Activated naive CD8-positive, alpha-beta T cell treated with anti-CD3 and anti-CD28 coated beads, Interleukin-2, amount 10 ng/mL, durations not matched to agents 7 days and 5 days (primary cell): ENCODE data around the gene DIPK1C. TPM values are rescaled to one million over a fixed set of nuclear protein-coding genes. Genes with fewer than 3 reads are reported as not detected.
"Not testable (repeated sequence)": the region's sequence is repeated elsewhere in the genome, so short reads cannot be mapped to it uniquely, and the experiment has no call there.

ENCODE experiments used
- ATAC-seq: fragments of 150-1000 bp; cut with Tn5 transposase; one replicate; pipeline ENCODE4 v1.10.0; 2021; ENCODE audit warnings: low read depth, moderate library complexity
- POLR2A ChIA-PET: fragments of 350-600 bp; sonication (Branson Sonifier 250); formaldehyde crosslinking; loops from one replicate; lab custom pipeline; 2021; ENCODE audit warnings: antibody characterized with exemption; lab: Charles Lee
- DNase-seq: peaks from one replicate; pipeline ENCODE4 v3.0.0; 2021
- H3K27ac Mint-ChIP-seq: one replicate; pipeline ENCODE4 v1.8.0; 2022; ENCODE audit warnings: mild to moderate bottlenecking, mixed read lengths
- H3K27me3 Mint-ChIP-seq: one replicate; pipeline ENCODE4 v1.8.0; 2022; ENCODE audit warnings: mild to moderate bottlenecking, moderate library complexity, mixed read lengths
- H3K36me3 Mint-ChIP-seq: one replicate; pipeline ENCODE4 v1.8.0; 2021; ENCODE audit warnings: mild to moderate bottlenecking, mixed read lengths
- H3K4me1 Mint-ChIP-seq: one replicate; pipeline ENCODE4 v1.8.0; 2021; ENCODE audit warnings: mixed read lengths
- H3K4me3 Mint-ChIP-seq: one replicate; pipeline ENCODE4 v1.8.0; 2022; ENCODE audit warnings: mild to moderate bottlenecking, moderate library complexity, mixed read lengths
- H3K9me3 Mint-ChIP-seq: one replicate; pipeline ENCODE4 v1.8.0; 2021; ENCODE audit warnings: mixed read lengths
- total RNA-seq, 2 experiments: library from RNA; stranded (reverse); gene quantifications; one replicate each; pipeline ENCODE4 v1.2.3, GENCODE V29; 2021

DIPK1C gene
- not detected for total RNA-seq

GRCh38 chr18:74457043-74457724 is at the start of gene DIPK1C:
DIPK1C (minus strand) TSS chr18:74457308; CDS start chr18:74457259, 49 bp downstream.
- peak within 1 kb of the TSS; percentile 82 for H3K4me3 Mint-ChIP-seq
- no peaks in the 10 kb centered on the region for H3K9me3 Mint-ChIP-seq
- peaks cover 2% of the 10 kb centered on the region for H3K36me3 Mint-ChIP-seq
- H3K4me1 Mint-ChIP-seq: peaks cover 6% of the 10 kb centered on the region
- peaks cover 67% of the 10 kb centered on the region for H3K27me3 Mint-ChIP-seq
- peak; percentile 69 for ATAC-seq
- H3K27ac Mint-ChIP-seq: no peak within 1 kb of the TSS
- DNase-seq: peak; percentile 53
- POLR2A ChIA-PET: no interaction called here

- Mint-ChIP-seq H3K36me3 (peaks cover 29% of the 10 kb centered on the region), H3K4me1 (peaks cover 24% of the 10 kb centered on the region), H3K27ac (peak overlapping the region; percentile 84), H3K4me3 (peak overlapping the region; percentile 48), H3K9me3 (no peaks in the 10 kb centered on the region), H3K27me3 (no peaks in the 10 kb centered on the region)
- ATAC-seq (no peak), DNase-seq (no peak)
- POLR2A ChIA-PET: no interaction called here
Observed at GRCh38 chr18:74506448-74507084, 49.5 kb upstream of the DIPK1C start.

- Mint-ChIP-seq H3K4me3 (no peak overlapping the region), H3K4me1 (peaks cover 31% of the 10 kb centered on the region), H3K27ac (no peak overlapping the region), H3K36me3 (peaks cover 29% of the 10 kb centered on the region), H3K9me3 (no peaks in the 10 kb centered on the region), H3K27me3 (no peaks in the 10 kb centered on the region)
- POLR2A ChIA-PET: no interaction called here
- no peak for DNase-seq
- ATAC-seq: no peak
Observed at GRCh38 chr18:74505776-74506175, 48.7 kb upstream of the DIPK1C start.

- Mint-ChIP-seq H3K36me3 (peaks cover 33% of the 10 kb centered on the region), H3K4me1 (peaks cover 44% of the 10 kb centered on the region), H3K27me3 (no peaks in the 10 kb centered on the region), H3K9me3 (no peaks in the 10 kb centered on the region), H3K27ac (no peak overlapping the region), H3K4me3 (no peak overlapping the region)
- no peak for DNase-seq
- POLR2A ChIA-PET: no interaction called here
- no peak for ATAC-seq
Observed at GRCh38 chr18:74503137-74503536, 46.0 kb upstream of the DIPK1C start.

GRCh38 chr18:74501386-74501785 is 44.3 kb upstream of the DIPK1C start:
- ATAC-seq: no peak
- Mint-ChIP-seq H3K4me3 (peak overlapping the region; percentile 94), H3K27ac (peak overlapping the region; percentile 50), H3K36me3 (peaks cover 25% of the 10 kb centered on the region), H3K9me3 (no peaks in the 10 kb centered on the region), H3K4me1 (peaks cover 46% of the 10 kb centered on the region), H3K27me3 (no peaks in the 10 kb centered on the region)
- POLR2A ChIA-PET: no interaction called here
- no peak for DNase-seq

GRCh38 chr18:74500774-74501173 is 43.7 kb upstream of the DIPK1C start:
- peak overlapping the region; percentile 94 for H3K4me3 Mint-ChIP-seq
- not testable (repeated sequence) for H3K27me3 Mint-ChIP-seq, DNase-seq, ATAC-seq, H3K9me3 Mint-ChIP-seq
- peaks cover 24% of the 10 kb centered on the region for H3K36me3 Mint-ChIP-seq
- peak overlapping the region; percentile 50 for H3K27ac Mint-ChIP-seq
- H3K4me1 Mint-ChIP-seq: peaks cover 46% of the 10 kb centered on the region
- POLR2A ChIA-PET: interaction anchor here (1.0 kb wide), 1 partner anchor 97 kb away, joined by 3 read pairs; the partner anchor contains the start of gene ZNF407

- DNase-seq: no peak
- Mint-ChIP-seq H3K9me3 (no peaks in the 10 kb centered on the region), H3K4me3 (peak overlapping the region; percentile 94), H3K36me3 (peaks cover 22% of the 10 kb centered on the region), H3K27ac (peak overlapping the region; percentile 50), H3K4me1 (peaks cover 47% of the 10 kb centered on the region), H3K27me3 (no peaks in the 10 kb centered on the region)
- POLR2A ChIA-PET: interaction anchor here (0.7 to 1.0 kb wide), 2 partner anchors 52 to 97 kb away, joined by 3 read pairs; partner anchors contain the start of gene ZNF407
- ATAC-seq: no peak
Observed at GRCh38 chr18:74500372-74500771, 43.3 kb upstream of the DIPK1C start.

- Mint-ChIP-seq H3K4me3 (peak overlapping the region; percentile 94), H3K4me1 (peaks cover 47% of the 10 kb centered on the region), H3K9me3 (no peaks in the 10 kb centered on the region), H3K27me3 (no peaks in the 10 kb centered on the region), H3K36me3 (peaks cover 20% of the 10 kb centered on the region), H3K27ac (peak overlapping the region; percentile 99)
- POLR2A ChIA-PET: interaction anchor here (0.6 to 1.8 kb wide), 5 partner anchors 53 to 417 kb away, joined by 3 to 5 read pairs (median 3); partner anchors contain the start of gene ZNF407
- peak; percentile 32 for ATAC-seq
- peak; percentile 50 for DNase-seq
Observed at GRCh38 chr18:74499633-74500032, 42.5 kb upstream of the DIPK1C start.

GRCh38 chr18:74498712-74499627 is 41.9 kb upstream of the DIPK1C start:
- H3K27ac Mint-ChIP-seq: peak overlapping the region; percentile 99
- peaks cover 18% of the 10 kb centered on the region for H3K36me3 Mint-ChIP-seq
- H3K4me1 Mint-ChIP-seq: peaks cover 46% of the 10 kb centered on the region
- no peaks in the 10 kb centered on the region for H3K9me3 Mint-ChIP-seq
- peak; percentile 76 for DNase-seq
- POLR2A ChIA-PET: interaction anchor here (0.5 to 1.8 kb wide), 6 partner anchors 13 to 417 kb away, joined by 3 to 5 read pairs (median 3); partner anchors contain the start of gene ZNF407
- H3K27me3 Mint-ChIP-seq: no peaks in the 10 kb centered on the region
- peak; percentile 53 for ATAC-seq
- H3K4me3 Mint-ChIP-seq: peak overlapping the region; percentile 94

- Mint-ChIP-seq H3K27ac (peak overlapping the region; percentile 88), H3K4me3 (peak overlapping the region; percentile 94), H3K27me3 (no peaks in the 10 kb centered on the region), H3K9me3 (no peaks in the 10 kb centered on the region), H3K36me3 (peaks cover 11% of the 10 kb centered on the region), H3K4me1 (peaks cover 45% of the 10 kb centered on the region)
- ATAC-seq: no peak
- no peak for DNase-seq
- POLR2A ChIA-PET: interaction anchor here (0.6 to 2.1 kb wide), 4 partner anchors 12 to 352 kb away, joined by 5 to 8 read pairs (median 5); no protein-coding TSS in a partner anchor
Observed at GRCh38 chr18:74497778-74498177, 40.7 kb upstream of the DIPK1C start.

GRCh38 chr18:74497324-74497676 is 40.2 kb upstream of the DIPK1C start:
- H3K4me3 Mint-ChIP-seq: peak overlapping the region; percentile 94
- ATAC-seq (no peak), DNase-seq (no peak)
- H3K27ac Mint-ChIP-seq: peak overlapping the region; percentile 88
- peaks cover 41% of the 10 kb centered on the region for H3K4me1 Mint-ChIP-seq
- POLR2A ChIA-PET: interaction anchor here (2.1 kb wide), 2 partner anchors 119 to 123 kb away, joined by 4 to 8 read pairs; no protein-coding TSS in a partner anchor
- peaks cover 8% of the 10 kb centered on the region for H3K36me3 Mint-ChIP-seq
- no peaks in the 10 kb centered on the region for H3K9me3 Mint-ChIP-seq
- H3K27me3 Mint-ChIP-seq: no peaks in the 10 kb centered on the region

GRCh38 chr18:74496508-74497323 is 39.6 kb upstream of the DIPK1C start:
- peak overlapping the region; percentile 95 for H3K27ac Mint-ChIP-seq
- H3K9me3 Mint-ChIP-seq: no peaks in the 10 kb centered on the region
- POLR2A ChIA-PET: interaction anchor here (0.6 to 2.1 kb wide), 8 partner anchors 13 to 414 kb away, joined by 3 to 9 read pairs (median 5); partner anchors contain the start of gene ZNF407
- peak overlapping the region; percentile 94 for H3K4me3 Mint-ChIP-seq
- peaks cover 7% of the 10 kb centered on the region for H3K36me3 Mint-ChIP-seq
- H3K27me3 Mint-ChIP-seq: peaks cover 2% of the 10 kb centered on the region
- DNase-seq: no peak
- ATAC-seq: peak; percentile 20
- H3K4me1 Mint-ChIP-seq: peaks cover 42% of the 10 kb centered on the region
